K562 (cell line): ENCODE data around the gene IMMP2L. TPM values are rescaled to one million over a fixed set of nuclear protein-coding genes. Genes with fewer than 3 reads are reported as not detected.

Source experiments
- CREBBP ChIP-seq: IDR thresholded peaks from one replicate; pipeline ENCODE4 v1.6.1; 2012; ENCODE audit warnings: low read depth, mild to moderate bottlenecking, control low read depth, inconsistent platforms, low read length
- GATAD2B ChIP-seq: fragments of 450-650 bp; IDR thresholded peaks from 2 replicates; pipeline ENCODE4 v1.6.1; 2017; ENCODE audit warnings: mild to moderate bottlenecking, borderline replicate concordance
- NCOR1 ChIP-seq: fragments of 450-650 bp; IDR thresholded peaks from 2 replicates; pipeline ENCODE4 v1.6.1; 2016; ENCODE audit warnings: mild to moderate bottlenecking, moderate library complexity
- ZBTB8A ChIP-seq: fragments of 450-650 bp; IDR thresholded peaks from 2 replicates; pipeline ENCODE4 v1.6.1; 2018; ENCODE audit warnings: mild to moderate bottlenecking, moderate library complexity; ENCODE audit not compliant: partially characterized antibody
- ZFP1 ChIP-seq: fragments of 450-650 bp; formaldehyde crosslinking; IDR thresholded peaks from 2 replicates; pipeline ENCODE4 v1.4.0; 2020; ENCODE audit warnings: mild to moderate bottlenecking, mixed read lengths
- polyA plus RNA-seq, 8 experiments: library from polyadenylated mRNA; depleted of rRNA in 4 of 8; stranded (reverse) in 5 of 8; unstranded in 3 of 8; fragments of >200 nt; fragmentation: Nextera tagmentation in 2 of 8; fragmentation: Illumina TruSeq in 1 of 8; extraction: Ambion mirVana in 2 of 8; extraction: Trizol in 1 of 8; gene quantifications; 2 replicates each; pipeline versions ENCODE4 v1.2.1 to v1.2.3, GENCODE V29; 2011 to 2014; ENCODE audit warnings: inconsistent platforms in 1 of 8, missing spikeins in 1 of 8
- total RNA-seq, 7 experiments: library from RNA; depleted of rRNA in 6 of 7; stranded (reverse); fragments of >200 nt in 6 of 7; fragmentation: Illumina TruSeq in 2 of 7; extraction: Trizol in 2 of 7; gene quantifications; 2 replicates each; pipeline versions ENCODE4 v1.2.1 to v1.2.3, GENCODE V29; 2011 to 2021; ENCODE audit warnings: low replicate concordance in 1 of 7
- TF ChIP-seq, protein P1 (sequence below): fragments of 200-600 bp; sonication (generic); IDR thresholded peaks from one replicate; pipeline ENCODE4 v1.6.1; 2012; ENCODE audit warnings: mild to moderate bottlenecking, low read depth, low read length, inconsistent platforms

Gene IMMP2L
- total and polyA plus RNA-seq, 9 of the 15 experiments (the other 6 are each of a cell fraction or from before 2014, with no cell fraction given): 29.7 to 116 (median 53.0) TPM

DNA sequence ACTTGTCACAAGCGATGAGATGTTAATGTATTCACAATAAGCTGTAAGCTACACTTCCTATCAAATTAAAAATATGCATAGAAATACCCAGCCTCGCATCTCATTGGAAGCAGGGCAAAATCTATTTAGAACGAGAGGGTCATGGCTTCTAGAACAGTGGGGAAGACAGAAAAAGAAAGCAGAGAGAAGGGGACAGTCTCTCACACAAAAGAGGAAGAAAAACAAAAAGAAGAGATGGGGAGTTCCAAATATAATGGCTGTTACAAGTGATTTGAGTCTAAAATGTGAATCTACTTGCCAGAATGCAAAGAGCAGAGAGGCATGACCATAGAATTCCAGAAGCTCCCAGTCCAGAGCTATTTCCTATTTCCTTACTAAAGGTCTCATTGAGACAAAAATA is 457.6 kb downstream of the IMMP2L start (continued):
- TF ChIP-seq, protein P1, sequence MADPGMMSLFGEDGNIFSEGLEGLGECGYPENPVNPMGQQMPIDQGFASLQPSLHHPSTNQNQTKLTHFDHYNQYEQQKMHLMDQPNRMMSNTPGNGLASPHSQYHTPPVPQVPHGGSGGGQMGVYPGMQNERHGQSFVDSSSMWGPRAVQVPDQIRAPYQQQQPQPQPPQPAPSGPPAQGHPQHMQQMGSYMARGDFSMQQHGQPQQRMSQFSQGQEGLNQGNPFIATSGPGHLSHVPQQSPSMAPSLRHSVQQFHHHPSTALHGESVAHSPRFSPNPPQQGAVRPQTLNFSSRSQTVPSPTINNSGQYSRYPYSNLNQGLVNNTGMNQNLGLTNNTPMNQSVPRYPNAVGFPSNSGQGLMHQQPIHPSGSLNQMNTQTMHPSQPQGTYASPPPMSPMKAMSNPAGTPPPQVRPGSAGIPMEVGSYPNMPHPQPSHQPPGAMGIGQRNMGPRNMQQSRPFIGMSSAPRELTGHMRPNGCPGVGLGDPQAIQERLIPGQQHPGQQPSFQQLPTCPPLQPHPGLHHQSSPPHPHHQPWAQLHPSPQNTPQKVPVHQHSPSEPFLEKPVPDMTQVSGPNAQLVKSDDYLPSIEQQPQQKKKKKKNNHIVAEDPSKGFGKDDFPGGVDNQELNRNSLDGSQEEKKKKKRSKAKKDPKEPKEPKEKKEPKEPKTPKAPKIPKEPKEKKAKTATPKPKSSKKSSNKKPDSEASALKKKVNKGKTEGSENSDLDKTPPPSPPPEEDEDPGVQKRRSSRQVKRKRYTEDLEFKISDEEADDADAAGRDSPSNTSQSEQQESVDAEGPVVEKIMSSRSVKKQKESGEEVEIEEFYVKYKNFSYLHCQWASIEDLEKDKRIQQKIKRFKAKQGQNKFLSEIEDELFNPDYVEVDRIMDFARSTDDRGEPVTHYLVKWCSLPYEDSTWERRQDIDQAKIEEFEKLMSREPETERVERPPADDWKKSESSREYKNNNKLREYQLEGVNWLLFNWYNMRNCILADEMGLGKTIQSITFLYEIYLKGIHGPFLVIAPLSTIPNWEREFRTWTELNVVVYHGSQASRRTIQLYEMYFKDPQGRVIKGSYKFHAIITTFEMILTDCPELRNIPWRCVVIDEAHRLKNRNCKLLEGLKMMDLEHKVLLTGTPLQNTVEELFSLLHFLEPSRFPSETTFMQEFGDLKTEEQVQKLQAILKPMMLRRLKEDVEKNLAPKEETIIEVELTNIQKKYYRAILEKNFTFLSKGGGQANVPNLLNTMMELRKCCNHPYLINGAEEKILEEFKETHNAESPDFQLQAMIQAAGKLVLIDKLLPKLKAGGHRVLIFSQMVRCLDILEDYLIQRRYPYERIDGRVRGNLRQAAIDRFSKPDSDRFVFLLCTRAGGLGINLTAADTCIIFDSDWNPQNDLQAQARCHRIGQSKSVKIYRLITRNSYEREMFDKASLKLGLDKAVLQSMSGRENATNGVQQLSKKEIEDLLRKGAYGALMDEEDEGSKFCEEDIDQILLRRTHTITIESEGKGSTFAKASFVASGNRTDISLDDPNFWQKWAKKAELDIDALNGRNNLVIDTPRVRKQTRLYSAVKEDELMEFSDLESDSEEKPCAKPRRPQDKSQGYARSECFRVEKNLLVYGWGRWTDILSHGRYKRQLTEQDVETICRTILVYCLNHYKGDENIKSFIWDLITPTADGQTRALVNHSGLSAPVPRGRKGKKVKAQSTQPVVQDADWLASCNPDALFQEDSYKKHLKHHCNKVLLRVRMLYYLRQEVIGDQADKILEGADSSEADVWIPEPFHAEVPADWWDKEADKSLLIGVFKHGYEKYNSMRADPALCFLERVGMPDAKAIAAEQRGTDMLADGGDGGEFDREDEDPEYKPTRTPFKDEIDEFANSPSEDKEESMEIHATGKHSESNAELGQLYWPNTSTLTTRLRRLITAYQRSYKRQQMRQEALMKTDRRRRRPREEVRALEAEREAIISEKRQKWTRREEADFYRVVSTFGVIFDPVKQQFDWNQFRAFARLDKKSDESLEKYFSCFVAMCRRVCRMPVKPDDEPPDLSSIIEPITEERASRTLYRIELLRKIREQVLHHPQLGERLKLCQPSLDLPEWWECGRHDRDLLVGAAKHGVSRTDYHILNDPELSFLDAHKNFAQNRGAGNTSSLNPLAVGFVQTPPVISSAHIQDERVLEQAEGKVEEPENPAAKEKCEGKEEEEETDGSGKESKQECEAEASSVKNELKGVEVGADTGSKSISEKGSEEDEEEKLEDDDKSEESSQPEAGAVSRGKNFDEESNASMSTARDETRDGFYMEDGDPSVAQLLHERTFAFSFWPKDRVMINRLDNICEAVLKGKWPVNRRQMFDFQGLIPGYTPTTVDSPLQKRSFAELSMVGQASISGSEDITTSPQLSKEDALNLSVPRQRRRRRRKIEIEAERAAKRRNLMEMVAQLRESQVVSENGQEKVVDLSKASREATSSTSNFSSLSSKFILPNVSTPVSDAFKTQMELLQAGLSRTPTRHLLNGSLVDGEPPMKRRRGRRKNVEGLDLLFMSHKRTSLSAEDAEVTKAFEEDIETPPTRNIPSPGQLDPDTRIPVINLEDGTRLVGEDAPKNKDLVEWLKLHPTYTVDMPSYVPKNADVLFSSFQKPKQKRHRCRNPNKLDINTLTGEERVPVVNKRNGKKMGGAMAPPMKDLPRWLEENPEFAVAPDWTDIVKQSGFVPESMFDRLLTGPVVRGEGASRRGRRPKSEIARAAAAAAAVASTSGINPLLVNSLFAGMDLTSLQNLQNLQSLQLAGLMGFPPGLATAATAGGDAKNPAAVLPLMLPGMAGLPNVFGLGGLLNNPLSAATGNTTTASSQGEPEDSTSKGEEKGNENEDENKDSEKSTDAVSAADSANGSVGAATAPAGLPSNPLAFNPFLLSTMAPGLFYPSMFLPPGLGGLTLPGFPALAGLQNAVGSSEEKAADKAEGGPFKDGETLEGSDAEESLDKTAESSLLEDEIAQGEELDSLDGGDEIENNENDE: no peak
- TF ChIP-seq NCOR1 (no peak), CREBBP (no peak), GATAD2B (no peak), ZBTB8A (no peak), ZFP1 (CRISPR knock-in tag) (no peak)
- TF ChIP-seq, all 486 proteins: peak for 0
